GM21529 (cell line): Measurements from ENCODE around the gene PCDHA2.
"Not testable (repeated sequence)": the region's sequence is repeated elsewhere in the genome, so short reads cannot be mapped to it uniquely, and the experiment has no call there.

ENCODE experiments used
- ATAC-seq: cut with Tn5 transposase; IDR thresholded peaks from one replicate; pipeline ENCODE4 v1.9.1; 2021; ENCODE audit not compliant: unreplicated experiment

PCDHA2 gene

DNA sequence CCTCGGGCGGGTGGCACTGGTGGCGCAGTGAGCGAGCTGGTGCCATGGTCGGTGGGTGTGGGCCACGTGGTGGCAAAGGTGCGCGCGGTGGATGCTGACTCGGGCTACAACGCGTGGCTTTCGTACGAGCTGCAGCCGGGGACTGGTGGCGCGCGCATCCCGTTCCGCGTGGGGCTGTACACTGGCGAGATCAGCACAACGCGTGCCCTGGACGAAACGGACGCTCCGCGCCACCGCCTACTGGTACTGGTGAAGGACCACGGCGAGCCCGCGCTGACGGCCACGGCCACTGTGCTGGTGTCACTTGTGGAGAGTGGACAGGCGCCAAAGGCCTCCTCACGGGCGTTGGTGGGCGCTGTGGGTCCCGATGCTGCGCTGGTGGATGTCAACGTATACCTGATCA, 14.2 kb downstream of the PCDHA2 start:
- ATAC-seq: no peak

DNA sequence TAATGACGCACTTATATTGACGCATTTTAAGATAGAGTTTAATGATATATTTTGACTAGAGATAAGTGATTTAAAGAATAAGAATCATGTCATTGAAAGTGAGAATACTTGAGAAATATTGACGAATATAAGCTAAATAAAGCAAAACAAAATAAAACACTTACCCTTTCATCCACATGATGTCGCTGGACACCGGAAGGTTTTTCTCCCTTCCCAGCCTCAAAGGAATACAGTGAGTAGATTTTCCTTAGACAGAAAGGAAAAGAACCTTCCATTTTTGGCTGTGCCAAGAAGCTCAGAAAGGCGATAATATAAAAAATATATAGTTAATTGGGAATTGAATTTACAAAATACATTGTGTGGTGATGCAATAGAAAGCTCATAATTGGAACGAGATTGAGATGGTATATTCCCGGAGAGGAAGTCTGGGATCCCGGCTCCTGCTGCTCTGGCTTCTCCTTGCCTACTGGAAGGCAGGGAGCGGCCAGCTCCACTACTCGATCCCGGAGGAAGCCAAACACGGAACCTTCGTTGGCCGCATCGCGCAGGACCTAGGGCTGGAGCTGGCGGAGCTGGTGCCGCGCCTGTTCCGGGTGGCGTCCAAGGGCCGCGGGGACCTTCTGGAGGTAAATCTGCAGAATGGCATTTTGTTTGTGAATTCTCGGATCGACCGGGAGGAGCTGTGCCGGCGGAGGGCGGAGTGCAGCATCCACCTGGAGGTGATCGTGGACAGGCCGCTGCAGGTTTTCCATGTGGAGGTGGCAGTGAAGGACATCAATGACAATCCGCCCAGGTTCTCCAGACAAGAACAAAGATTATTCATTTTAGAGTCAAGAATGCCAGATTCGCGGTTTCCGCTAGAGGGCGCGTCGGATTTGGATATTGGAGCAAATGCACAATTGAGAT, 27.0 kb downstream of the PCDHA2 start, which contains the start of gene PCDHA5:
Gene PCDHA5, plus strand, starts transcription at position 239 of the 906 bp plus-strand sequence.
- no peak for ATAC-seq

DNA sequence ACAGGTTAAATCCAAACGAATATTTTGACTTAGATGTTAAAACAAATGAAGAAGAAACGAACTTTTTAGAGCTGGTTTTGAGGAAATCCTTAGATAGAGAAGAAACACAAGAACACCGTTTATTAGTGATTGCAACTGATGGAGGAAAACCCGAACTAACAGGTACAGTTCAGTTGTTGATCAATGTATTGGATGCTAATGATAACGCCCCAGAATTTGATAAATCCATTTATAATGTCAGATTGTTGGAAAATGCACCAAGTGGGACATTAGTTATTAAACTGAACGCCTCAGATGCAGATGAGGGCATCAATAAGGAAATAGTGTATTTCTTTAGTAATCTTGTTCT, 27.6 kb downstream of the PCDHA2 start:
- no peak for ATAC-seq

DNA sequence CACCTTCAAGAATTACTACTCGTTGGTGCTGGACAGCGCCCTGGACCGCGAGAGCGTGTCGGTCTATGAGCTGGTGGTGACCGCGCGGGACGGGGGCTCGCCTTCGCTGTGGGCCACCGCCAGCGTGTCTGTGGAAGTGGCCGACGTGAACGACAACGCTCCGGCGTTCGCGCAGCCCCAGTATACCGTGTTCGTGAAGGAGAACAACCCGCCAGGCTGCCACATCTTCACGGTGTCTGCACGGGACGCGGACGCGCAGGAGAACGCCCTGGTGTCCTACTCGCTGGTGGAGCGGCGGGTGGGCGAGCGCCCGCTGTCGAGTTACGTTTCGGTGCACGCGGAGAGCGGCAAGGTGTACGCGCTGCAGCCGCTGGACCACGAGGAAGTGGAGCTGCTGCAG, 28.3 kb downstream of the PCDHA2 start:
- not testable (repeated sequence) for ATAC-seq

DNA sequence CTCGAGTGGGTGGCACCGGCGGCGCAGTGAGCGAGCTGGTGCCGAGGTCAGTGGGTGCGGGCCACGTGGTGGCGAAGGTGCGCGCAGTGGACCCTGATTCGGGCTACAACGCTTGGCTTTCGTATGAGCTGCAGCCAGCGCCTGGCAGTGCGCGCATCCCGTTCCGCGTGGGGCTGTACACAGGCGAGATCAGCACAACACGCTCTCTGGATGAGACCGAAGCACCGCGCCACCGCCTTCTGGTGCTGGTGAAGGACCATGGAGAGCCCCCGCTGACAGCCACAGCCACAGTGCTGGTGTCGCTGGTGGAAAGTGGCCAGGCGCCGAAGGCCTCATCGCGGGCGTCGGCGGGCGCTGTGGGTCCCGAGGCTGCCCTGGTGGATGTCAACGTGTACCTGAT, 28.8 kb downstream of the PCDHA2 start:
- no peak for ATAC-seq

DNA sequence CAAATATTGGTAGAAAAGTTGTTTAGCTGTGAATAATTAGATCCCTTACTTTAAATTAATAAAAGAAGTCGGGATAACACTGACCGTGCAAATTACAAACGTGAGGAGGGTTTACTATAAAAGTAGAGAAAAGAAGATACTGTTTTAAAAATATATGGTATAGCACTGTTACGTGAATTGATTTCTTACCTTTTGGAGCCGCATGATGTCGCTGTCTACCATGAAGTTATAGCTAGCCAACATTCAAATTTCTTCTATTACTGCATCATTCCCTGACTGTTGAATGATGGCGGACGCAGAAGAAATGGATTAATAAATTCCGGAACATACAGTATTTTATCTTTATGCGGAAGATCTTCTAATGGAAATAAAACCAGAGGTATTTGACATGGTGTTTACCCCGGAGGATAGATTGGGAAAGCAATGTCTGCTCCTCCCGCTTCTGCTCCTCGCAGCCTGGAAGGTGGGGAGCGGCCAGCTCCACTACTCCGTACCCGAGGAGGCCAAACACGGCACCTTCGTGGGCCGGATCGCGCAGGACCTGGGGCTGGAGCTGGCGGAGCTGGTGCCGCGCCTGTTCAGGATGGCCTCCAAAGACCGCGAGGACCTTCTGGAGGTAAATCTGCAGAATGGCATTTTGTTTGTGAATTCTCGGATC, 33.2 kb downstream of the PCDHA2 start, which contains the start of gene PCDHA6:
Gene PCDHA6, plus strand, starts transcription at position 257 of the 658 bp plus-strand sequence. Its CDS starts 132 bp downstream, at position 389.
- no peak for ATAC-seq

DNA sequence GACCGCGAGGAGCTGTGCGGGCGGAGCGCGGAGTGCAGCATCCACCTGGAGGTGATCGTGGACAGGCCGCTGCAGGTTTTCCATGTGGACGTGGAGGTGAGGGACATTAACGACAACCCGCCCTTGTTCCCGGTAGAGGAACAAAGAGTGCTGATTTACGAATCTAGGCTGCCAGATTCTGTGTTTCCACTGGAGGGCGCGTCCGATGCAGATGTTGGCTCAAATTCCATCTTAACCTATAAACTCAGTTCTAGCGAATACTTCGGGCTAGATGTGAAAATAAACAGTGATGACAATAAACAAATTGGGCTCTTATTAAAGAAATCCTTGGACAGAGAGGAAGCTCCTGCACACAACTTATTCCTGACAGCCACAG, 33.7 kb downstream of the PCDHA2 start:
- ATAC-seq: no peak

DNA sequence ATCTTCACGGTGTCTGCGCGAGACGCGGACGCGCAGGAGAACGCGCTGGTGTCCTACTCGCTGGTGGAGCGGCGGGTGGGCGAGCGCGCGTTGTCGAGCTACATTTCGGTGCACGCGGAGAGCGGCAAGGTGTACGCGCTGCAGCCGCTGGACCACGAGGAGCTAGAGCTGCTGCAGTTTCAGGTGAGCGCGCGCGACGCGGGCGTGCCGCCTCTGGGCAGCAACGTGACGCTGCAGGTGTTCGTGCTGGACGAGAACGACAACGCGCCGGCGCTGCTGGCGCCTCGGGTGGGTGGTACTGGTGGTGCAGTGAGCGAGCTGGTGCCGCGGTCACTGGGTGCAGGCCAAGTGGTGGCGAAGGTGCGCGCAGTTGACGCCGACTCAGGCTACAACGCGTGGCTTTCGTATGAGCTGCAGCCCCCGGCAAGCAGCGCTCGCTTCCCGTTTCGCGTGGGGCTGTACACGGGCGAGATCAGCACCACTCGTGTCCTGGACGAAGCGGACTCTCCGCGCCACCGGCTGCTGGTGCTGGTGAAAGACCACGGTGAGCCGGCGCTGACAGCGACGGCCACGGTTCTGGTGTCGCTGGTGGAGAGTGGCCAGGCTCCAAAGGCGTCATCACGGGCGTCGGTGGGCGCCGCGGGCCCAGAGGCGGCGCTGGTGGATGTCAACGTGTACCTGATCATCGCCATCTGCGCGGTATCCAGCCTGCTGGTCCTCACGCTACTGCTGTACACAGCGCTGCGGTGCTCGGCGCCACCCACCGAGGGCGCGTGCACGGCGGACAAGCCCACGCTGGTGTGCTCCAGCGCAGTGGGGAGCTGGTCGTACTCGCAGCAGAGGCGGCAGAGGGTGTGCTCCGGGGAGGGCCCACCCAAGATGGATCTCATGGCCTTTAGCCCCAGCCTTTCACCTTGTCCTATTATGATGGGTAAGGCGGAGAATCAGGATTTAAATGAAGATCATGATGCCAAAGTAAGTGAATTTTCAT, 35.2 kb downstream of the PCDHA2 start:
- not testable (repeated sequence) for ATAC-seq

DNA sequence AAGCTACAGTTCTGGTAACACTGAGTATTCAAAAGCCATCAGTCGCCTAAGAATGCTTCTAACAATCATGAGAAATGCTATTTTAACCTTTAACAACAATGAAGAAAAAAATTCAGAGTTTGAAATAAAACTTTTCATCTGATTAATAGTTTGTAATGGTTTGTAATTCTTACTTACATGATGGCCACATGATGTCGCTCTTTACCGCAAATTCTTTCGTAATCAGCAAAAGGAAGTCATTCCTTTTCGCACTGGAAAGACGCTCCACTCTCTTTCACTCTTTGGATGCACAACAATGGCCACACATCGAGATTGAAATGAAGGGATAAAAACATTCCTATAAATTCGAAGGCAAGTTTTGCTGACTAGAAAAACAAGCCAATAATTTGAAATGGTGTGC, 39.3 kb downstream of the PCDHA2 start, which contains the start of gene PCDHA7:
Gene PCDHA7, plus strand, starts transcription at position 277 of the 400 bp plus-strand sequence. Its CDS starts 115 bp downstream, at position 392.
- no peak for ATAC-seq

DNA sequence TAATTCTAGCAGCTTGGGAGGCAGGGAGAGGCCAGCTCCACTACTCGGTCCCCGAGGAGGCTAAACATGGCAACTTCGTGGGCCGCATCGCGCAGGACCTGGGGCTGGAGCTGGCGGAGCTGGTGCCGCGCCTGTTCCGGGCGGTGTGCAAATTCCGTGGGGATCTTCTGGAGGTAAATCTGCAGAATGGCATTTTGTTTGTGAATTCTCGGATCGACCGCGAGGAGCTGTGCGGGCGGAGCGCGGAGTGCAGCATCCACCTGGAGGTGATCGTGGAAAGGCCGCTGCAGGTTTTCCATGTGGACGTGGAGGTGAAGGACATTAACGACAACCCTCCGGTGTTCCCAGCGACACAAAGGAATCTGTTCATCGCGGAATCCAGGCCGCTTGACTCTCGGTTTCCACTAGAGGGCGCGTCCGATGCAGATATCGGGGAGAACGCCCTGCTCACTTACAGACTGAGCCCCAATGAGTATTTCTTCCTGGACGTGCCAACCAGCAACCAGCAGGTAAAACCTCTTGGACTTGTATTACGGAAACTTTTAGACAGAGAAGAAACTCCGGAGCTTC, 39.9 kb downstream of the PCDHA2 start:
- ATAC-seq: not testable (repeated sequence)

DNA sequence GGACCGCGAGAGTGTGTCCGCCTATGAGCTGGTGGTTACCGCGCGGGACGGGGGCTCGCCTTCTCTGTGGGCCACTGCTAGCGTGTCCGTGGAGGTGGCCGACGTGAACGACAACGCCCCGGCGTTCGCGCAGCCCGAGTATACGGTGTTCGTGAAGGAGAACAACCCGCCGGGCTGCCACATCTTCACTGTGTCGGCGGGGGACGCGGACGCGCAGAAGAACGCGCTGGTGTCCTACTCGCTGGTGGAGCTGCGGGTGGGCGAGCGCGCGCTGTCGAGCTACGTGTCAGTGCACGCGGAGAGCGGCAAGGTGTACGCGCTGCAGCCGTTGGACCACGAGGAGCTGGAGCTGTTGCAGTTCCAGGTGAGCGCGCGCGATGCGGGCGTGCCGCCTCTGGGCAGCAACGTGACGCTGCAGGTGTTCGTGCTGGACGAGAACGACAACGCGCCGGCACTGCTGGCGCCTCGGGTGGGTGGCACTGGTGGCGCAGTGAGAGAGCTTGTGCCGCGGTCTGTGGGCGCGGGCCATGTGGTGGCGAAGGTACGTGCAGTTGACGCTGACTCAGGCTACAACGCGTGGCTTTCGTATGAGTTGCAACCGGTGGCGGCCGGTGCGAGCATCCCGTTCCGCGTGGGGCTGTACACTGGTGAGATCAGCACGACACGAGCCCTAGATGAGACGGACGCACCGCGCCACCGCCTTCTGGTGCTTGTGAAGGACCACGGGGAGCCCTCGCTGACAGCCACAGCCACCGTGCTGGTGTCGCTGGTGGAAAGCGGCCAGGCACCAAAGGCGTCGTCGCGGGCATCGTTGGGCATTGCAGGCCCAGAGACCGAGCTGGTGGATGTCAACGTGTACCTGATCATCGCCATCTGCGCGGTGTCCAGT, 41.2 kb downstream of the PCDHA2 start:
- ATAC-seq: no peak

DNA sequence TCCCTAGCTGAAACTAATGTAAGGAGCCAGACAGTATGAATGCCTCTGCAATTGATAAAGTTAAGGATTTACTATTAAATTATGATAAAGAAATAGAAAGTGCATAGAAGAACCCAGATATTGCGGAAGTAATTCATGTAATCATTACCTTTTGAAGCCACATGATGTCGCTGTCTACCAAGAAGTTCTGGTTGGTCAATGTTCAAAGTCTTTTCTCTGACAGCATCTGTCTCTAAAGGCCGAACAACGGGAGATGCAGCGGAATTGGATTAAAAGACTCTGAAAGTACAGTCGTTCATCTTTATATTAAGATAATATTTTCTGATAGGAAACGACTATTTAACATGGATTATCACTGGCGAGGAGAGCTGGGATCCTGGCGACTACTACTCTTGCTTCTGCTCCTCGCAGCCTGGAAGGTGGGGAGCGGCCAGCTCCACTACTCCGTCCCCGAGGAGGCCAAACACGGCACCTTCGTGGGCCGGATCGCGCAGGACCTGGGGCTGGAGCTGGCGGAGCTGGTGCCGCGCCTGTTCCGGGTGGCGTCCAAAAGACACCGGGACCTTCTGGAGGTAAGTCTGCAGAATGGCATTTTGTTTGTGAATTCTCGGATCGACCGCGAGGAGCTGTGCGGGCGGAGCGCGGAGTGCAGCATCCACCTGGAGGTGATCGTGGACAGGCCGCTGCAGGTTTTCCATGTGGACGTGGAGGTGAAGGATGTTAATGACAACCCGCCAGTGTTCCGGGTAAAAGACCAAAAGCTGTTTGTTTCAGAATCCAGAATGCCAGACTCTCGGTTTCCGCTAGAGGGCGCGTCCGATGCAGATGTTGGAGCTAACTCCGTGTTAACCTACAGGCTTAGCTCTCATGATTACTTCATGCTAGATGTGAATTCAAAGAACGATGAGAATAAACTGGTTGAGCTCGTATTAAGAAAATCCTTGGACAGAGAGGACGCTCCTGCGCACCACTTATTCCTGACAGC, 46.6 kb downstream of the PCDHA2 start, which contains the start of gene PCDHA8:
Gene PCDHA8, plus strand, starts transcription at position 210 of the 985 bp plus-strand sequence. Its CDS starts 135 bp downstream, at position 345.
- ATAC-seq: no peak

DNA sequence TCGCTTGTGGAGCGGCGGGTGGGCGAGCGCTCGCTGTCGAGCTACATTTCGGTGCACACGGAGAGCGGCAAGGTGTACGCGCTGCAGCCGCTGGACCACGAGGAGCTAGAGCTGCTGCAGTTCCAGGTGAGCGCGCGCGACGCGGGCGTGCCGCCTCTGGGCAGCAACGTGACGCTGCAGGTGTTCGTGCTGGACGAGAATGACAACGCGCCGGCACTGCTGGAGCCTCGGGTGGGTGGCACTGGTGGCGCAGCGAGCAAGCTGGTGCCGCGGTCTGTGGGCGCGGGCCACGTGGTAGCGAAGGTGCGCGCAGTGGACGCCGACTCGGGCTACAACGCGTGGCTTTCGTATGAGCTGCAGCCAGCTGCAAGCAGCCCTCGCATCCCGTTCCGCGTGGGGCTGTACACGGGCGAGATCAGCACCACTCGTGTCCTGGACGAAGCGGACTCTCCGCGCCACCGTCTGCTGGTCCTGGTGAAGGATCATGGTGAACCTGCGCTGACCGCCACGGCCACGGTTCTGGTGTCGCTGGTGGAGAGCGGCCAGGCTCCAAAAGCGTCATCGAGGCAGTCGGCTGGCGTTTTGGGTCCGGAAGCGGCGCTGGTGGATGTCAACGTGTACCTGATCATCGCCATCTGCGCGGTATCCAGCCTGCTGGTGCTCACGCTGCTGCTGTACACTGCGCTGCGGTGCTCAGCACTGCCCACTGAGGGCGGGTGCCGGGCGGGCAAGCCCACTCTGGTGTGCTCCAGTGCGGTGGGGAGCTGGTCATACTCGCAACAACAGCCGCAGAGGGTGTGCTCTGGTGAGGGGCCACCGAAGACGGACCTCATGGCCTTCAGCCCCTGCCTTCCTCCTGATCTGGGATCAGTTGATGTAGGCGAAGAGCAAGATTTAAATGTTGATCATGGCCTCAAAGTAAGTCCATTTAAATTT, 48.4 kb downstream of the PCDHA2 start:
- no peak for ATAC-seq
